Common myeloid progenitor, CD34-positive (primary cell): ENCODE data around the gene AUTS2.
"Not testable (repeated sequence)": the region's sequence is repeated elsewhere in the genome, so short reads cannot be mapped to it uniquely, and the experiment has no call there.

Experiments
- CTCF ChIA-PET: fragments of 350-600 bp; sonication (Branson Sonifier 250); formaldehyde crosslinking; loops from one replicate; lab custom pipeline; 2021; ENCODE audit warnings: antibody characterized with exemption; lab: Charles Lee
- POLR2A ChIA-PET: fragments of 350-600 bp; sonication (Branson Sonifier 250); formaldehyde crosslinking; loops from one replicate; lab custom pipeline; 2021; ENCODE audit warnings: antibody characterized with exemption; lab: Charles Lee
- DNase-seq, 3 donors: peaks; one replicate each; pipeline versions ENCODE4 v3.0.0 to v3.0.0-alpha.2; 2013
- H3K27ac ChIP-seq, 2 experiments: 1 replicate in 1 of 2; 2 replicates in 1 of 2; pipeline ENCODE4 v1.7.0; 2013; ENCODE audit warnings: inconsistent platforms in 2 of 2, low read length in 2 of 2, mild to moderate bottlenecking in 2 of 2, low read depth in 1 of 2, moderate library complexity in 1 of 2; ENCODE audit not compliant: severe bottlenecking in 2 of 2, insufficient read depth in 1 of 2, poor library complexity in 1 of 2
- H3K27me3 ChIP-seq, 5 experiments: replicated peaks in 2 of 5; 1 replicate in 3 of 5; 2 replicates in 2 of 5; pipeline versions ENCODE4 v1.6.1 to v1.7.0; 2013; ENCODE audit warnings: low read length in 4 of 5, mild to moderate bottlenecking in 2 of 5, moderate library complexity in 2 of 5, inconsistent platforms in 1 of 5; ENCODE audit not compliant: insufficient read depth in 5 of 5, control insufficient read depth in 4 of 5
- H3K36me3 ChIP-seq, 4 experiments: 1 replicate in 2 of 4; 2 replicates in 2 of 4; pipeline versions ENCODE4 v1.6.1 to v1.7.0; 2013; ENCODE audit warnings: low read length in 3 of 4, control low read depth in 1 of 4, mild to moderate bottlenecking in 1 of 4; ENCODE audit not compliant: control insufficient read depth in 4 of 4, insufficient read depth in 4 of 4
- H3K4me1 ChIP-seq, 4 experiments: 1 replicate in 3 of 4; 2 replicates in 1 of 4; pipeline versions ENCODE4 v1.6.1 to v1.7.1; 2013; ENCODE audit warnings: low read length in 3 of 4, mild to moderate bottlenecking in 3 of 4, control low read depth in 1 of 4, inconsistent platforms in 1 of 4, moderate library complexity in 1 of 4; ENCODE audit not compliant: control insufficient read depth in 4 of 4, insufficient read depth in 4 of 4; ENCODE audit errors: control extremely low read depth in 1 of 4
- H3K4me3 ChIP-seq, 7 experiments: 1 replicate in 4 of 7; 2 replicates in 3 of 7; pipeline versions ENCODE4 v1.5.1 to v1.7.0; 2013; ENCODE audit warnings: mild to moderate bottlenecking in 7 of 7, low read length in 6 of 7, moderate library complexity in 6 of 7, inconsistent platforms in 2 of 7, low read depth in 2 of 7, control low read depth in 1 of 7; ENCODE audit not compliant: insufficient read depth in 4 of 7, control insufficient read depth in 1 of 7; ENCODE audit errors: extremely low read depth in 1 of 7
- H3K9me3 ChIP-seq, 5 experiments: 1 replicate in 4 of 5; 2 replicates in 1 of 5; pipeline versions ENCODE4 v1.6.1 to v1.7.1; 2013; ENCODE audit warnings: low read length in 4 of 5, mild to moderate bottlenecking in 2 of 5, inconsistent platforms in 1 of 5, low read depth in 1 of 5, moderate library complexity in 1 of 5; ENCODE audit not compliant: control insufficient read depth in 4 of 5, insufficient read depth in 2 of 5; ENCODE audit errors: control extremely low read depth in 1 of 5
- WGBS: methylation state at CpG from one replicate; pipeline ENCODE4 v1.1.5; 2013; ENCODE audit not compliant: insufficient coverage; 5-methylcytosine and 5-hydroxymethylcytosine counted together

AUTS2 gene

GRCh38 chr7:70263471-70264255, 665.4 kb downstream of the AUTS2 start:
- Histone ChIP-seq H3K27ac (no peak overlapping the region), H3K4me1 (no peaks in the 10 kb centered on the region), H3K4me3 (no peak overlapping the region), H3K27me3 (no peaks in the 10 kb centered on the region), H3K9me3 (no peaks in the 10 kb centered on the region), H3K36me3 (no peaks in the 10 kb centered on the region)
- ChIA-PET CTCF (no interaction called here), POLR2A (no interaction called here)
- WGBS, result 100% methylated on average over 2 of the region's 7 CpGs
- no peak for DNase-seq

- Histone ChIP-seq H3K27me3 (no peaks in the 10 kb centered on the region), H3K4me1 (no peaks in the 10 kb centered on the region), H3K9me3 (no peaks in the 10 kb centered on the region), H3K36me3 (no peaks in the 10 kb centered on the region), H3K27ac (no peak overlapping the region), H3K4me3 (no peak overlapping the region)
- POLR2A ChIA-PET, result no interaction called here
- no peak for DNase-seq
- CTCF ChIA-PET, result no interaction called here
- 100% methylated on average over 2 of the region's 2 CpGs for WGBS
Measured at GRCh38 chr7:70266186-70266585, 667.9 kb downstream of the AUTS2 start.

DNA sequence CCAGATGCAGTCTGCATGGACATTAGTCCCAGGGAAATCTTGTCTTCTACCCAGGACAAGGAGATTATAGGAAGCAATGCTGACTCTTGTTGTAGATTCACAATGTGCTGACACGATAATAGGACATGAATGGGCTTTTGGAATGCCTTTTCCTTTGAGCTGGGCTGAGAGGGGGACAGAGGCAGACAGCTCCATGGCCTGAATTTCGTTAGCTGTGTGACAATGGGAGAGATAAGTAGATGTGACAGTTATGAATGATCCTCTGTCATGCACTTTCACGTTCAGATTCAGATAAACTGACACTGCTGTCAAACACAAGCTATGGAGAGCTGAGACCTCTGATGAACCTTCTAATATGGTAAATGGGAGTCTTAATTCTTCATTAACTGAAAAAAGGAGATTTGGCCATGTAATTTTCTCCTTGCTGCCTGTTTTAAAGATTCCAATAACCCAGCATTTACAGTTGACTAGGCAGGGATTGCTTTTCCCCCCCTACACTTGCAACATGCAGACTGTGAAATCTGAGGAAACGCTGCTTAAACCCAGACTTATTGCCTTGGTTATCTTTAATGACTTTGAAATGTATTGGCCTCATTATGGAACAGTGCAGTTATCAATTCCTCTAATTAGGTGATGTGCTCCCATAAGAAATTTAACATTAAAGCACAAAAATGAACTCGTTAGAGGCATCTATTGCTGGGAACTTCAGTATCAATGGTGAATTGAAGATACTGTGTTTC, 669.3 kb downstream of the AUTS2 start:
- DNase-seq, result no peak
- Histone ChIP-seq H3K9me3 (no peaks in the 10 kb centered on the region), H3K36me3 (no peaks in the 10 kb centered on the region), H3K27ac (no peak overlapping the region), H3K4me3 (no peak overlapping the region), H3K27me3 (no peaks in the 10 kb centered on the region), H3K4me1 (no peaks in the 10 kb centered on the region)
- 100% methylated on average over 3 of the region's 5 CpGs for WGBS
- CTCF ChIA-PET, result interaction anchor here (0.8 kb wide), 1 partner anchor 43 kb away, joined by 3 read pairs; no protein-coding TSS in a partner anchor
- POLR2A ChIA-PET, result no interaction called here

DNA sequence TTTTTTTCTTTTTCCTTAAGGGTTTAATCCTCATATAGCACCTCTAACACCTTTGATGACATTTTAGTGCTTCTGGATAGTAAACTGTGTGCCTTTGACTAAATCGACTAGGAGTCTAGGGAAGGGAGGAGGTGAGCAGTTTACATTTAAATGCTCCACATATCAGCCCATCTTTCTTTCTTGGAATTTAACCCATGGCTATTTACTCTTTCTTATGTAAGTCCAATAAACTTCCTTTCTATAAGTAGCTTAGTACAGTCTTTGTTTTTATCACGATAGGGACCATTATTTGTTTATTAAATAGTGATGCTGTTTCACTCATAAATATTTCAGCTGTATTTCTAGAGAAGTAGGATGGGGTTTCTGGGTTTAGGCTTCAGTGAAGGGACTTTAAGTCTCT, 669.9 kb downstream of the AUTS2 start:
- CTCF ChIA-PET, result no interaction called here
- no peaks in the 10 kb centered on the region for H3K27me3 ChIP-seq

DNA sequence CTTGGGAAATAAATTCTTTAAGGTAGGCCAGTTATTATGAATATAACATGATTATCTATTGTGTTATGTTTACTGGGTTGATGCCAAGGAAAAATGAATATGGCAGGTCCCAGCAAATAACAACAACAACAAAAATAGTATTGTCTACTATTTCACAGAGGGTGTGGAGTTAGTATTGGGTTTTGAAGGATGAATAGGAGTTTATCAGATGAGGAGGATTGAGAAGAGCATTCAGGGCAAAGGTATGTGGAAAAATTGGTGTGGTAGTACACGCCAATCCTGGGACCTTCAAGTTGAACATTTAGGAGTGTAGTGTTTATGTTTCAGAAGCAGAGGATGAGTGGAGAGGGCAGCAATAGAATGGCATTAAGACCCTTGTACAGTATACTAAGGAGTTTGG, 671.9 kb downstream of the AUTS2 start:
- 100% methylated on average over 1 of the region's 1 CpG for WGBS
- Histone ChIP-seq H3K36me3 (no peaks in the 10 kb centered on the region), H3K27me3 (no peaks in the 10 kb centered on the region), H3K4me1 (no peaks in the 10 kb centered on the region), H3K27ac (no peak overlapping the region), H3K9me3 (no peaks in the 10 kb centered on the region), H3K4me3 (no peak overlapping the region)
- no peak for DNase-seq
- CTCF ChIA-PET, result no interaction called here
- POLR2A ChIA-PET, result no interaction called here

More for the DNA sequence above, 669.9 kb downstream of the AUTS2 start:
- no peak overlapping the region for H3K4me3 ChIP-seq
- POLR2A ChIA-PET, result no interaction called here
- no CpG with 5 or more reads among the region's 2 CpGs for WGBS
- H3K4me1 ChIP-seq, result no peaks in the 10 kb centered on the region
- DNase-seq, result no peak
- no peaks in the 10 kb centered on the region for H3K36me3 ChIP-seq
- H3K9me3 ChIP-seq, result no peaks in the 10 kb centered on the region
- H3K27ac ChIP-seq, result no peak overlapping the region

- DNase-seq, result no peak
- Histone ChIP-seq H3K4me3 (no peak overlapping the region), H3K36me3 (no peaks in the 10 kb centered on the region), H3K9me3 (no peaks in the 10 kb centered on the region), H3K27me3 (no peaks in the 10 kb centered on the region), H3K4me1 (no peaks in the 10 kb centered on the region), H3K27ac (no peak overlapping the region)
- ChIA-PET CTCF (no interaction called here), POLR2A (no interaction called here)
- 100% methylated on average over 7 of the region's 8 CpGs for WGBS
Measured at GRCh38 chr7:70271617-70272081, 673.4 kb downstream of the AUTS2 start.

- DNase-seq, result peak in 2 of 3 donors; percentile 8 to 9
- H3K27ac ChIP-seq, H3K27me3 ChIP-seq, H3K36me3 ChIP-seq, POLR2A ChIA-PET, H3K9me3 ChIP-seq, H3K4me3 ChIP-seq, CTCF ChIA-PET, H3K4me1 ChIP-seq: not testable (repeated sequence)
- WGBS, result 87% methylated on average over 3 of the region's 3 CpGs
Measured at GRCh38 chr7:70275570-70275969, 677.3 kb downstream of the AUTS2 start.
